ENCODE results near the gene CCDC177.

CCDC177 gene

DNA sequence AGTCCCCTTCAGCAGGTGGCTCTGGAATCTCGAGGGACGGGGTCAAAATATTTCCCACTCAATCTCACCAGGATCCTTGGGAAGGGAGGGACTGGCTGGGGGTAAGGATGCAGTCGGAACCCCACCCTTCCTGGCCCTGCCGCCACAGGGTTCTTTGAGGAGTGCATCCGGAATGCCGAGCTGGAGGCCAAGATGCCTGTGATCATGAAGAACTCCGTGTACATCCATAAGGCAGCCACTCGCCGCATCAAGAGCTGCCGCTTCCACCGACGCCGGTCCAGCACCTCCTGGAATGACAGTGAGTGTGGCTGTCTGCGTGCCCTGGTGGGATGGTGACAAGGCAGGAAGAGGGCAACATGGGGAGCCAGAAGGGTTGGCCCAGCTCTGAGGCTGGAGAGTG, 47.0 kb downstream of the CCDC177 start:
- no peak for FAIRE-seq

DNA sequence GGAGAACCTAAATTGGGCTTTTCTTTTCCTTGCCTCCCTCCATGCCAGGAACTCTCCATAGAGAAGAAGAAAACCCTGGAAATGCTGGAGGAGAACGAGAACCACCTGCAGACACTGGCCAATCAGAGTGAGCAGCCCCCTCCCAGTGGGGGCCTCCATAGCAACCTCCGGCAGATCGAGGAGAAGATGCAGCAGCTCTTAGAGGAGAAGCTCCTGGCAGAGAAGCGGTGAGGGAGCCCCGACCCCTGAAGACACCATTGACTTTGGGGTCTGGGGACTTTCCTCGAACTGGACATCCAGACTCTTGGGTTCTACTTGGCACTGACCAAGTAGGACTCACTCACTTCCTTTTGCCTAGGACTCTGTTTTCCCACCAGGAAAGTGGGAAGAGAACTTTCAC, 48.8 kb downstream of the CCDC177 start:
- no peak for FAIRE-seq

DNA sequence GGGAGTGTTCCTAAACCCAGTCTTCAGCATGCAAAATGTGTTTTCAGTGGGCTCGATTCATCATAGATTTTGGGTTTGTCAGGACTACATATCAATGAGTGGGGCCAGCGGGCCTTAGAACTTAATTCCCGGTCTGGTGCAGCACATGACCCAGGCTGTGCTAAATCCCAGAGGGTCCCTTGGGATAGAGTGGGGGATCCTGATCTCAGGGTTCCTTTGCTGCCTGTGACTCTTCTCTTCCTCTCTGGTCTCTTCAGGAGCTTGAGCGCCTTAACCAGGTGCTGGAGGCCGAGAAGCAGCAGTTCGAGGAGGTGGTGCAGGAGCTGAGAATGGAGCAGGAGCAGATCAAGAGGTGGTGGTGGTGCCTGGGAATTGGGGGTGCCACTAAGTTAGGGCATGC, 52.6 kb downstream of the CCDC177 start:
- no peak for FAIRE-seq

Data from A204.1 (cell line).